PFSK-1 (cell line): ENCODE measurements around the gene OR13J1.

Experiments used
- FOXP2 ChIP-seq: optimal IDR thresholded peaks from 2 replicates; pipeline ENCODE3; 2011; ENCODE audit warnings: borderline replicate concordance, control low read depth, inconsistent platforms; ENCODE audit not compliant: insufficient read depth; ENCODE audit errors: extremely low read length, extremely low read depth
- POLR2AphosphoS5 ChIP-seq: IDR thresholded peaks from 2 replicates; pipeline ENCODE4 v1.6.1; 2012; ENCODE audit warnings: low read depth, mild to moderate bottlenecking, control low read depth, low read length, moderate library complexity
- REST ChIP-seq, 2 experiments: IDR thresholded peaks; 2 replicates each; pipeline versions ENCODE4 v1.6.1 to v1.8.0; 2011 to 2012; ENCODE audit warnings: low read depth in 2 of 2, low read length in 2 of 2, control low read depth in 1 of 2, inconsistent platforms in 1 of 2, mild to moderate bottlenecking in 1 of 2, moderate library complexity in 1 of 2; ENCODE audit not compliant: insufficient read depth in 1 of 2
- SIN3A ChIP-seq: IDR thresholded peaks from 2 replicates; pipeline ENCODE4 v1.6.1; 2012; ENCODE audit warnings: mild to moderate bottlenecking, low read length, moderate library complexity, borderline replicate concordance; ENCODE audit not compliant: insufficient read depth
- TAF1 ChIP-seq: IDR thresholded peaks from 2 replicates; pipeline ENCODE4 v1.6.1; 2012; ENCODE audit warnings: low read length, control low read depth, borderline replicate concordance; ENCODE audit not compliant: insufficient read depth

The OR13J1 gene

GRCh38 chr9:35863583-35863982, 6.6 kb downstream of the OR13J1 start:
- no peak for TF ChIP-seq SIN3A
- TF ChIP-seq TAF1: no peak
- TF ChIP-seq FOXP2: no peak
- TF ChIP-seq REST (IDR thresholded peaks at IDR 0.05; ENCODE audit: insufficient read depth in 1 of 2, low read depth in 2 of 2, low read length in 2 of 2): no peak
- TF ChIP-seq POLR2AphosphoS5: no peak

GRCh38 chr9:35862328-35862727, 7.9 kb downstream of the OR13J1 start:
- TF ChIP-seq REST (IDR thresholded peaks at IDR 0.05; ENCODE audit: insufficient read depth in 1 of 2, low read depth in 2 of 2, low read length in 2 of 2) (no peak), POLR2AphosphoS5 (no peak), TAF1 (no peak), SIN3A (no peak)

GRCh38 chr9:35861161-35861897, 8.9 kb downstream of the OR13J1 start:
- TF ChIP-seq REST (IDR thresholded peaks at IDR 0.05; ENCODE audit: insufficient read depth in 1 of 2, low read depth in 2 of 2, low read length in 2 of 2) (no peak), TAF1 (no peak), POLR2AphosphoS5 (no peak), FOXP2 (no peak), SIN3A (no peak)

GRCh38 chr9:35859990-35860339, 10.2 kb downstream of the OR13J1 start:
- no peak for TF ChIP-seq TAF1
- TF ChIP-seq SIN3A: no peak

- TF ChIP-seq TAF1 (no peak), REST (IDR thresholded peaks at IDR 0.05; ENCODE audit: insufficient read depth in 1 of 2, low read depth in 2 of 2, low read length in 2 of 2) (no peak), SIN3A (no peak), FOXP2 (no peak), POLR2AphosphoS5 (no peak)
These were observed 10.8 kb downstream of the OR13J1 start for GRCh38 chr9:35859310-35859989.
